HG03571 (cell line): ENCODE results near the gene ZNF701.
"Not testable (repeated sequence)": the region's sequence is repeated elsewhere in the genome, so short reads cannot be mapped to it uniquely, and the experiment has no call there.

Experiments used
- ATAC-seq: cut with Tn5 transposase; IDR thresholded peaks from one replicate; pipeline ENCODE4 v1.9.1; 2021; ENCODE audit not compliant: unreplicated experiment

Gene ZNF701

DNA sequence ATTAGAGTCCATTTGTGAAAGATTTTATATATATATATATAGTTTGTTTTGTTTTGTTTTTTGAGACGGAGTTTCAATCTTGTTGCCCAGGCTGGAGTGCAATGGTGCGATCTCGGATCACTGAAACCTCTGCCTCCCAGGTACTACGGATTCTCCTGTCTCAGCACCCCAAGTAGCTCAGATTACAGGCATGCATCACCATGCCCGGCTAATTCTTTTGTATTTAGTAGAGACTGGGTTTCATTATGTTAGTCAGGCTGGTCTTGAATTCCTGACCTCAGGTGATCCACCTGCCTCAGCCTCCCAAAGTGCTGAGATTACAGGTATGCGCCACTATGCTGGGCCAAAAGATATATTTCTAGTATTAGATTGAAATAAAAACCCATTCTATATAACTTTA, 4.0 kb upstream of the ZNF701 start:
- no peak for ATAC-seq

- no peak for ATAC-seq
These were observed 3.5 kb upstream of the ZNF701 start for GRCh38 chr19:52566588-52566987.

DNA sequence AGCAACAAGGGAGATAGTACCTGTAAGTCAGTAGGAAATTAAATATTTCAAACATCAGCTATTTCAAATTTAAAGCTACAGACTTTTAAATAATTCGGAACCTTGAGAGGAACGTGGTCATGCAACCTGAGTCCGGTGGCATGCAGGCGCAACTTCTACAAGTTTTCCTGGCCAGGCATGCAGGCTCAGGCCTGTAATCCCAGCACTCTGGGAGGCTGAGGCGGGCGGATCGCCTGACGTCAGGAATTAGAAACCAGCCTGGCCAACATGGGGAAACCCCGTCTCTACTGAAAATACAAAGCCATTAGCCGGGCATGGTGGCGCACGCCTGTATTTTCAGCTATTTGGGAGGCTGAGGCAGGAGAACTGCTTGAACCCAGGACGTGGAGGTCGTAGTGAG, 2.2 kb upstream of the ZNF701 start:
- no peak for ATAC-seq

- ATAC-seq = not testable (repeated sequence)
These were observed 468 bp upstream of the ZNF701 start for GRCh38 chr19:52569638-52569999.

GRCh38 chr19:52584736-52585440, 14.8 kb downstream of the ZNF701 start:
- no peak for ATAC-seq

GRCh38 chr19:52585604-52586003, 15.5 kb downstream of the ZNF701 start:
- ATAC-seq = no peak

GRCh38 chr19:52590728-52591127, 20.6 kb downstream of the ZNF701 start:
- ATAC-seq = no peak

DNA sequence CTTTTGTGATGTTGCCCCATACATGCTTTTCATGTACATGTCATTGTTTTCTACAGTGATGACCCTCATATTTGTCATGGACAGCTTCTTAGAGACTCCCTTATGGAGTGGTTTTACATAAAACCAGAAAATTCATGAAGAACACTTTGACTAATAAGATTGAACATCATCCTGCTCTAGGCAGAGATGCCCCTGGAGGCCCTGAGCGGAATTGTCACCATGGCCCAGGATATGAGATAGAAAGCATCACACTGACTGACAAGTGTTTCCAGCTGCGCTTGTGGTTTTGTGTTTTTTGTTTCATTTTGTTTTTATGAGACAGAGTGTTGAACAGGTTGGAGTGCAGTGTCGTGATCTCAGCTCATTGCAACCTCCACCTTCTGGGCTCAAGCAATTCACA, 22.2 kb downstream of the ZNF701 start:
- ATAC-seq = no peak

- not testable (repeated sequence) for ATAC-seq
These were observed 23.4 kb downstream of the ZNF701 start for GRCh38 chr19:52593441-52593840.

DNA sequence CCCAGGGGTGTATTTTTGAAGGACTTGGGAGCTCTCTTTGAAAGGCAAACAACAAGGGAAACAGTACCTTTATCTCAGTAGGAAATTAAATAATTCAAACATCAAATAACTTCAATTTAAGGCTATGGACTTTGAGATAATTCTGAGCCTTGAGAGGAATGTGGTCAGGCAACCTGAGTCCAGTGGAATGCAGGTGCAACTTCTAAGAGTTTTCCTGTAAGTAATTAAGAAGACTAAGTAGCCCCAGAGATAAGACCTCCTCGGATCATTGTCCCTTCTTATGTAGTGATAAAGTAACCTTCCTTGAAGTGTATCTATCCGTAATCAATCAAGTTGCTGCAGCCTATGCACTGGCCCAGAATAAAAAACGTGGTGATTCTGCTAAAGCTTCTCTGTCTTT, 29.2 kb downstream of the ZNF701 start:
- no peak for ATAC-seq

DNA sequence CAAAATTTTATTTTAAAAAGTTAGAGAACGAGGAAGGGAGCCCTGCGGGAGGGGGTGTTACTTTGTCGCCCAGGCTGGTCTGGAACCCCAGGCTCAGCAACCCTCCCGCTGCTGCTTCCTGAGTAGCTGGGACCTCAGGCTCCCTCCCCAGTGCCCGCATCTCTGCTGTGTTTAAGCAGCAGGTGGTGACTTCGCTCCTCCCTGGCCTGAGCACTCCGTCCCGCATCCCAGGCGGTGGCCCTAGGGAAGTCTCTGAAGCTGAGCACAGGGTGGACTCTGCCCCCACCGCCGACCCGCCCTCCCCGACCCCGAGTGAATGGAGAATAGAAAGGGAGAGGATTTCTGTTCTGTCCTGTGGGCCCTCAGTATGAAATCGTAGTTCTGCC, 30.5 kb downstream of the ZNF701 start:
- ATAC-seq = no peak

DNA sequence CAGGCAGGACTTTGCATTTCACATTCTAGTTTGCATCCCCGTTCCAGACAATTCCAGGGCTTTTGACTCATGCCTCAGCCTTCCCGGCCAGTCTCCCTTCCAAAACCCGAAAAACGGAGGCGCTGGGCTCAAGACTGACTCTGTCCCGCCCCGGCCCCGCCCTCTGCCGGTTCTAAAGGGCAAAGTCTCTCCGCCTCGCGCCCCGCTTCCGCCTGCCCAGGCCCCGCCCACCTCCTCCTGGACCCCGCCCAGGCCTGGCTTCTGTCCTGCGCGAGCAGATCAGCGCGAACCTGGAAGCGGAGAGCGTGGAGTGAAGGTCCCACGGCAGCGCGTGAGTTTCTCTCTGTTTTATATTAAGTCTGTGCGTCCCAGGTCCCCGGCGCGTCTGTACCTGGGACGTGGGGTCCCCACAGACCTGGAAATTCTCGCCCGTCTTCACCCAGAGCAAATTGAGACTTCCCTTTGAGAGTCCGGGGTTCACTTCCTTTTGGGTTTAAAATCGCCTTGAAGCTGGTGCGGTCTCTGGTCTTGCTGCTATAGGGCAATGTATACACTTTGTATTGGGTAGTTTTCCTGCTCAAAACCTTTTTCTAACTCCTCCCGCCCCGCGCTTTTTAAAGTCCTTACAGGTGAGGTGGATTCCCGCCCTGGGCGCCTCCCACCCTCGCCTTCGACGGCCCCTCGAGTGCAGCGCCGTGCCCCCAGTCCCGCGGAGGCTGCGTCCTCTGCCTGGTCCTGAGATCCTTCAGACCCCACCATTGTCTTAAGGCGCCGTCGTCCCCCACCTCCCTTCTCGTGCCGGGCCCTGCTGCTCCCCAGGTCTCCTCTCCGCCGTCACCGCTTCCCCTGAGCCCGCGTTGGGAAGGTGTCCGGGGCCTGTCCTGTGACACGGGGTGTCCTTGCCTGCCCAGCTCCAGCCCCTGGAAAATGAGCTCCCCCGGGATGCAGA, 31.2 kb downstream of the ZNF701 start:
- ATAC-seq = peak; percentile 81

DNA sequence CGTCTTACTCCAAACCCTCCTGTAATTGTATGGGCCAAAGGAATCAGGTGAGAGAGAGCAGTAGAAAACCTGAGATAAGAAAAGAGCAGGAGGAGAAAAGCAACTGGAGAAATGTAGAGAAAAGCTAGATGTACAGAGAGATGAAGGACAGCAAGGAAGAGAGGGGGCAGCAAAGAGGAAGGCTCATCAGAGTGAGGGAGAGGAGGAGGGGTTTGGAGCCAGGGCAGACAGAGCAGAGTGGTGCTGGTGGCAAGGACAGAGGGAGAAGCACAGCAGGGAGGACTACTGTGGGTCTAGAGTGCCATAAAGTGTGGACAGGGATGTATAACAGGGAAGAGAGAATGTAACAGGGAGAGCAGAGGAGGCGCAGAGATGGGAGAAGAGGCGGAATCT, 31.9 kb downstream of the ZNF701 start:
- ATAC-seq = not testable (repeated sequence)

GRCh38 chr19:52602941-52603340, 32.9 kb downstream of the ZNF701 start:
- ATAC-seq = no peak

- ATAC-seq = no peak
These were observed 33.6 kb downstream of the ZNF701 start for GRCh38 chr19:52603558-52604207.

- no peak for ATAC-seq
These were observed 43.3 kb downstream of the ZNF701 start for GRCh38 chr19:52613299-52613906.

- ATAC-seq = no peak
These were observed 51.3 kb downstream of the ZNF701 start for GRCh38 chr19:52621376-52621775.

DNA sequence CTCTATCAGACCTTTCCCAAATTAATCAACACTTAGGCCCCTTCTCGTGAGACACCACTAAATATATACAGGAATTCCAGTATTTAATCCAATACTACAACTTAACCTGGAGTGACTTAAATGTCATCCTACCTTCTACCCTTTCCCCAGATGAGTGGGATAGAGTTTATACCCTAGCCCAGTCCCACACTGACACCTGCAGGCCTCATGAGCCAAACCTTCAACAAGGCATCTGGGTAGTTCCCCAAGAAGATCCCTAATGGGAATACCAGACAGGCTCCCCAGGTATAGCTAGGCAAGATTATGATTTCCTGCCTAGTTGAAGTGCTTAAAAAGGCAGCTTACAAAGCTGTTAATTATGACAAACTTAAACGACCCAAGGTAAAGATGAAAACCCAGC, 52.2 kb downstream of the ZNF701 start:
- ATAC-seq = no peak

DNA sequence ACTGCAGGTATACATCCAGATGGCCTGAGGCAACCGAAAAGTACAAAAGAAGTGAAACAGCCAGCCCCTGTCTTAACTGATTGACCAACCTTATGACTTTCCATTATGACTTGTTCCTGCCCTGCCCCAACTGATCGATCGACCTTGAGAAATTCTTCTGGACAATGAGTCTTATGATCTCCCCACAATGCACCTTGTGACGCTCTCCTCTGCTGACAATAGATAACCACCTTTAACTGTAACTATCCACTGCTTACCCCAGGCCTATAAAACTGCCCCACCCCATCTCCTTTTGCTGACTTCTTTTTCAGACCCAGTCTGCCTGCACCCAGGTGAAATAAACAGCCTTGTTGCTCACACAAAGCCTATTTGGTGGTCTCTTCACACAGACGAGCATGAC, 56.8 kb downstream of the ZNF701 start:
- no peak for ATAC-seq

- not testable (repeated sequence) for ATAC-seq
These were observed 57.4 kb downstream of the ZNF701 start for GRCh38 chr19:52627441-52627840.

DNA sequence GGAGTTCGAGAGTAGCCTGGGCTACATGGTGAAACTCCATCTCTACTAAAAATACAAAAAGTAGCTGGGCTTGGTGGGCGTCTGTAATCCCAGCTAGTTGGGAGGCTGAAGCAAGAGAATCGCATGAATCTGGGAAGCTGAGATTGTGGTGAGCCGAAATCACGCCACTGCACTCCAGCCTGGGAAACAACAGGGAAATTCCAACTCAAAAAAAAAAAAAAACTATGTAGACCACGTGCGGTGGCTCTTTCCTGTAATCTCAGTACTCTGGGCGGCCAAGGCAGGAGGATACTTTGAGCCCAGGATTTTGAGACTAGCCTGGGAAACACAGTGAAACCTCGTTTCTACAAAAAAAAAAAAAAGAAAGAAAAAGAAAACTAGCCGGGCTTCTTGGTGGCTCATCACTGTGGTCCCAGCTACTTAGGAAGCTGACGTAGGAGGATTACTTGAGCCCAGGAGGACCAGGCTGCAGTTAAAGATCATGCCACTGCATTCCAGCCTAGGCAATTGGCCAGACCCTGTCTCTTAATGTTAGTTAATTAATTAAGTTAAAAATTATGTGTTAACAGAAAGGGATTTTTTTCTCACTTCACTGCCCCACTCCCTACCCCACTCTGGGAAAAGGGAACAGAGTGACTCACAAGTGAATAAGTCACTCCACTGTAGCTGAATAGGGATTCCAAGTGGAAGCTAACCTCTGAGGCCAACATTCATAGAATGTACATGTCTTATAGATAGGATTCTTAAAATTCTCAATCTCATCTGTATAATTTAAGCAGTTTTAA, 65.9 kb downstream of the ZNF701 start:
- no peak for ATAC-seq
